Panc1 (cell line): ENCODE results near the gene MGAT5B. TPM values are rescaled to one million over a fixed set of nuclear protein-coding genes. Genes with fewer than 3 reads are reported as not detected.

ENCODE experiments used
- ATAC-seq: fragments of 200-7000 bp; cut with Tn5 transposase; 2 replicates; pipeline ENCODE4 v1.9.1; 2020; ENCODE audit warnings: mild to moderate bottlenecking, moderate library complexity
- BruUV-seq: library from RNA; stranded (reverse); fragments of 400-500 nt; replicated peaks from 2 replicates; lab custom pipeline; 2021; lab: Mats Ljungman, UMichigan
- CTCF ChIA-PET: fragments of 300-600 bp; sonication (Branson Sonifier 250); formaldehyde crosslinking; loops from one replicate; lab custom pipeline; 2022; ENCODE audit warnings: antibody characterized with exemption; lab: Charles Lee
- POLR2A ChIA-PET: fragments of 300-600 bp; sonication (Branson Sonifier 250); formaldehyde crosslinking; loops from one replicate; lab custom pipeline; 2022; ENCODE audit warnings: antibody characterized with exemption; lab: Charles Lee
- DNase-seq: peaks from one replicate; pipeline ENCODE4 v3.0.0-alpha.2; 2010; ENCODE audit warnings: low read depth, low spot score
- H3K27ac ChIP-seq: 2 replicates; pipeline ENCODE4 v1.5.1; 2011; ENCODE audit warnings: mild to moderate bottlenecking, low read length, inconsistent platforms
- H3K27me3 ChIP-seq: fragments of 200-500 bp; sonication (Bioruptor generic); 2 replicates; pipeline ENCODE4 v1.6.0; 2014; ENCODE audit warnings: low read length, inconsistent platforms; ENCODE audit not compliant: control insufficient read depth, insufficient read depth
- H3K36me3 ChIP-seq: fragments of 200-500 bp; sonication (Bioruptor generic); 2 replicates; pipeline ENCODE4 v1.5.1; 2014; ENCODE audit warnings: inconsistent platforms, mild to moderate bottlenecking, low read length, moderate library complexity; ENCODE audit not compliant: control insufficient read depth, insufficient read depth
- H3K4me1 ChIP-seq: 2 replicates; pipeline ENCODE4 v1.5.1; 2011; ENCODE audit warnings: inconsistent platforms, mild to moderate bottlenecking, low read length, moderate library complexity; ENCODE audit not compliant: control insufficient read depth, insufficient read depth
- H3K4me3 ChIP-seq, 2 experiments: 2 replicates each; pipeline ENCODE4 v1.5.1; 2011 to 2012; ENCODE audit warnings: low read depth in 2 of 2, low read length in 2 of 2, mild to moderate bottlenecking in 2 of 2, inconsistent platforms in 1 of 2, moderate library complexity in 1 of 2
- H3K9me3 ChIP-seq: fragments of 200-500 bp; sonication (Bioruptor generic); 2 replicates; pipeline ENCODE4 v1.5.1; 2014; ENCODE audit warnings: low read depth, mild to moderate bottlenecking, inconsistent platforms, low read length, moderate library complexity; ENCODE audit not compliant: control insufficient read depth, insufficient read depth
- POLR2AphosphoS5 ChIP-seq: IDR thresholded peaks from 2 replicates; pipeline ENCODE4 v1.6.1; 2012; ENCODE audit warnings: mild to moderate bottlenecking, low read depth, low read length, moderate library complexity
- SIN3A ChIP-seq: IDR thresholded peaks from 2 replicates; pipeline ENCODE4 v1.6.1; 2012; ENCODE audit warnings: low read depth, mild to moderate bottlenecking, low read length, moderate library complexity, borderline replicate concordance; ENCODE audit not compliant: insufficient read depth
- TCF7L2 ChIP-seq: IDR thresholded peaks from 2 replicates; pipeline ENCODE4 v1.6.1; 2011; ENCODE audit warnings: mild to moderate bottlenecking, low read depth, low read length, inconsistent platforms
- in situ Hi-C: cut with HindIII; loops from 2 replicates; pipeline ENCODE4 v1.10.0; 2016; ENCODE audit warnings: low sequenced_read_pairs, low pct_unique_long_range_greater_than_20kb
- intact Hi-C: fragments of 100-400 bp; cut with micrococcal nuclease; formaldehyde crosslinking; loops from one replicate; pipeline ENCODE4 v1.10.0; 2022; ENCODE audit not compliant: unreplicated experiment
- total RNA-seq: library from RNA; stranded (reverse); gene quantifications from one replicate; pipeline ENCODE4 v1.2.1, GENCODE V29; 2021; ENCODE audit not compliant: unreplicated experiment
- TF ChIP-seq, protein P1 (sequence below): fragments of 450-650 bp; IDR thresholded peaks from 2 replicates; pipeline ENCODE4 v1.5.1; 2017; ENCODE audit warnings: mild to moderate bottlenecking
- TF ChIP-seq, protein P2 (sequence below), 2 experiments: IDR thresholded peaks; 2 replicates each; pipeline ENCODE4 v1.6.1; 2011 to 2012; ENCODE audit warnings: low read depth in 2 of 2, control low read depth in 1 of 2, low read length in 1 of 2, mild to moderate bottlenecking in 1 of 2, moderate library complexity in 1 of 2; ENCODE audit not compliant: insufficient read depth in 1 of 2

MGAT5B gene
- total RNA-seq, 1 experiment from 2014 or later: 34.9 TPM

DNA sequence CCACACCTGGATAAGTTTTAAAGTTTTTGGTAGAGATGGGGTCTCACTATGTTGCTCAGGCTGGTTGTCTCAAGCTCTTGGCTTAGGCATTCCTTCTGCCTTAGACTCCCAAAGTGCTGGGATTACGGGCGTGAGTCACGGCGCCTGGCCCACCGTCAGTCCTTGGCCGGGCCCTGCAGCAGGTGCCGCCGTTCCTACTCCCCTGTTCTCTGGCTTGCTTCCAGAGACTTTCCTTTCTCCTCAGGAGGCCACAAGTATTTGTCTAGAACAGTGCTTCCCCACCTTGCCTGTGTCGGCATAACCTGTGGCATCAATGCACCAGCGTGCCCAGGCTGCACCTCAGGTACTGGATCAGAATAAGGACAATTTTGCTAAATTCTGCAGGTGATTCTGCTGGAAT lies 3.0 kb upstream of the MGAT5B start:
- H3K4me3 ChIP-seq: no peak overlapping the region
- no peaks in the 10 kb centered on the region for H3K9me3 ChIP-seq
- intact Hi-C loops (no loop called here), in situ Hi-C loops (no loop called here)
- ATAC-seq (no peak), DNase-seq (no peak)
- H3K36me3 ChIP-seq: no peaks in the 10 kb centered on the region
- CTCF ChIA-PET: interaction anchor here (1.0 kb wide), 1 partner anchor 191 kb away, joined by 5 read pairs; no protein-coding TSS in a partner anchor
- H3K27ac ChIP-seq: no peak overlapping the region
- POLR2A ChIA-PET: no interaction called here
- no peaks in the 10 kb centered on the region for H3K27me3 ChIP-seq
- TF ChIP-seq SIN3A (no peak), TCF7L2 (no peak), POLR2AphosphoS5 (no peak)
- TF ChIP-seq, protein P1, sequence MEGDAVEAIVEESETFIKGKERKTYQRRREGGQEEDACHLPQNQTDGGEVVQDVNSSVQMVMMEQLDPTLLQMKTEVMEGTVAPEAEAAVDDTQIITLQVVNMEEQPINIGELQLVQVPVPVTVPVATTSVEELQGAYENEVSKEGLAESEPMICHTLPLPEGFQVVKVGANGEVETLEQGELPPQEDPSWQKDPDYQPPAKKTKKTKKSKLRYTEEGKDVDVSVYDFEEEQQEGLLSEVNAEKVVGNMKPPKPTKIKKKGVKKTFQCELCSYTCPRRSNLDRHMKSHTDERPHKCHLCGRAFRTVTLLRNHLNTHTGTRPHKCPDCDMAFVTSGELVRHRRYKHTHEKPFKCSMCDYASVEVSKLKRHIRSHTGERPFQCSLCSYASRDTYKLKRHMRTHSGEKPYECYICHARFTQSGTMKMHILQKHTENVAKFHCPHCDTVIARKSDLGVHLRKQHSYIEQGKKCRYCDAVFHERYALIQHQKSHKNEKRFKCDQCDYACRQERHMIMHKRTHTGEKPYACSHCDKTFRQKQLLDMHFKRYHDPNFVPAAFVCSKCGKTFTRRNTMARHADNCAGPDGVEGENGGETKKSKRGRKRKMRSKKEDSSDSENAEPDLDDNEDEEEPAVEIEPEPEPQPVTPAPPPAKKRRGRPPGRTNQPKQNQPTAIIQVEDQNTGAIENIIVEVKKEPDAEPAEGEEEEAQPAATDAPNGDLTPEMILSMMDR: no peak
- TF ChIP-seq, protein P2, sequence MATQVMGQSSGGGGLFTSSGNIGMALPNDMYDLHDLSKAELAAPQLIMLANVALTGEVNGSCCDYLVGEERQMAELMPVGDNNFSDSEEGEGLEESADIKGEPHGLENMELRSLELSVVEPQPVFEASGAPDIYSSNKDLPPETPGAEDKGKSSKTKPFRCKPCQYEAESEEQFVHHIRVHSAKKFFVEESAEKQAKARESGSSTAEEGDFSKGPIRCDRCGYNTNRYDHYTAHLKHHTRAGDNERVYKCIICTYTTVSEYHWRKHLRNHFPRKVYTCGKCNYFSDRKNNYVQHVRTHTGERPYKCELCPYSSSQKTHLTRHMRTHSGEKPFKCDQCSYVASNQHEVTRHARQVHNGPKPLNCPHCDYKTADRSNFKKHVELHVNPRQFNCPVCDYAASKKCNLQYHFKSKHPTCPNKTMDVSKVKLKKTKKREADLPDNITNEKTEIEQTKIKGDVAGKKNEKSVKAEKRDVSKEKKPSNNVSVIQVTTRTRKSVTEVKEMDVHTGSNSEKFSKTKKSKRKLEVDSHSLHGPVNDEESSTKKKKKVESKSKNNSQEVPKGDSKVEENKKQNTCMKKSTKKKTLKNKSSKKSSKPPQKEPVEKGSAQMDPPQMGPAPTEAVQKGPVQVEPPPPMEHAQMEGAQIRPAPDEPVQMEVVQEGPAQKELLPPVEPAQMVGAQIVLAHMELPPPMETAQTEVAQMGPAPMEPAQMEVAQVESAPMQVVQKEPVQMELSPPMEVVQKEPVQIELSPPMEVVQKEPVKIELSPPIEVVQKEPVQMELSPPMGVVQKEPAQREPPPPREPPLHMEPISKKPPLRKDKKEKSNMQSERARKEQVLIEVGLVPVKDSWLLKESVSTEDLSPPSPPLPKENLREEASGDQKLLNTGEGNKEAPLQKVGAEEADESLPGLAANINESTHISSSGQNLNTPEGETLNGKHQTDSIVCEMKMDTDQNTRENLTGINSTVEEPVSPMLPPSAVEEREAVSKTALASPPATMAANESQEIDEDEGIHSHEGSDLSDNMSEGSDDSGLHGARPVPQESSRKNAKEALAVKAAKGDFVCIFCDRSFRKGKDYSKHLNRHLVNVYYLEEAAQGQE (IDR thresholded peaks at IDR 0.05; ENCODE audit: insufficient read depth in 1 of 2, low read depth in 2 of 2, low read length in 1 of 2): no peak
- H3K4me1 ChIP-seq: peaks cover 12% of the 10 kb centered on the region
- BruUV-seq: no TSS peak

DNA sequence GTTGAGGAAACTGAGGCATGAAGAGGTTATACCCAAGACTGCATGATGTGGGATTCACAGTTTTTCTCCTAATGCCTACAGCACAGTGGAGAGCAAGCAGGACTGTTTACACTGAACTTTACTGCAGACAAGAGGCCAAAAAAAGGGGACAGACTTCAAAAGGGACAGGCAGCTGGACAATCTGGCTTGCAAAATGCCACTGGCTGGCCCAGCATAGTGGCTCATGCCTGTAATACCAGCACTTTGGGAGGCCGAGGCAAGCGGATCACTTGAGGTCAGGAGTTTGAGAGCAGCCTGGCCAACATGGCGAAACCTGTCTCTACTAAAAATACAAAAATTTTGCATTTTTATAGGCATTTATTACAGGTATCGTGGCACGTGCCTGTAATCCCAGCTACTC lies 2.0 kb upstream of the MGAT5B start:
- H3K27ac ChIP-seq: no peak overlapping the region
- no peak for ATAC-seq
- BruUV-seq: no TSS peak
- no peak for DNase-seq
- no peaks in the 10 kb centered on the region for H3K36me3 ChIP-seq
- ChIA-PET CTCF (interaction anchor here (0.7 to 1.0 kb wide), 3 partner anchors 183 to 190 kb away, joined by 5 to 10 read pairs (median 10); no protein-coding TSS in a partner anchor), POLR2A (no interaction called here)
- TF ChIP-seq TCF7L2: no peak
- TF ChIP-seq SIN3A: no peak
- TF ChIP-seq POLR2AphosphoS5: no peak
- intact Hi-C loops (loop anchor here (2.0 kb wide), 1 partner anchor 191 kb away; no protein-coding TSS in a partner anchor), in situ Hi-C loops (no loop called here)
- no peaks in the 10 kb centered on the region for H3K9me3 ChIP-seq
- H3K4me3 ChIP-seq: no peak overlapping the region
- H3K27me3 ChIP-seq: no peaks in the 10 kb centered on the region
- H3K4me1 ChIP-seq: peaks cover 22% of the 10 kb centered on the region
